A172 (cell line): ENCODE results near the gene FSTL1. TPM values are rescaled to one million over a fixed set of nuclear protein-coding genes. Genes with fewer than 3 reads are reported as not detected.

Experiments
- DNase-seq: peaks from one replicate; pipeline ENCODE4 v3.0.0-alpha.2; 2015; ENCODE audit warnings: low spot score
- total RNA-seq: library from RNA; depleted of rRNA; stranded (reverse); fragments of >200 nt; shearing (Covaris generic); gene quantifications from 2 replicates; pipeline ENCODE4 v1.2.3, GENCODE V29; 2014

The FSTL1 gene
- total RNA-seq, 1 experiment from 2014 or later = 812 TPM

GRCh38 chr3:120468635-120469295 lies 18.0 kb upstream of the FSTL1 start:
- no peak for DNase-seq

- DNase-seq = no peak
Measured at GRCh38 chr3:120462409-120462959, 11.7 kb upstream of the FSTL1 start.

GRCh38 chr3:120461416-120461815 lies 10.6 kb upstream of the FSTL1 start:
- DNase-seq = no peak

GRCh38 chr3:120460862-120461261 lies 10.1 kb upstream of the FSTL1 start:
- DNase-seq = no peak

- no peak for DNase-seq
Measured at GRCh38 chr3:120460181-120460790, 9.5 kb upstream of the FSTL1 start.

- no peak for DNase-seq
Measured at GRCh38 chr3:120459196-120459595, 8.4 kb upstream of the FSTL1 start.

GRCh38 chr3:120457827-120458226 lies 7.0 kb upstream of the FSTL1 start:
- no peak for DNase-seq

- no peak for DNase-seq
Measured at GRCh38 chr3:120454076-120454689, 3.4 kb upstream of the FSTL1 start.

- no peak for DNase-seq
Measured at GRCh38 chr3:120452816-120453215, 2.0 kb upstream of the FSTL1 start.

- DNase-seq = no peak
Measured at GRCh38 chr3:120451806-120452205, 1.0 kb upstream of the FSTL1 start.

GRCh38 chr3:120451272-120451761 lies 525 bp upstream of the FSTL1 start:
- DNase-seq = no peak

- DNase-seq = no peak
Measured at GRCh38 chr3:120449701-120450599, 842 bp downstream of the FSTL1 start.

- no peak for DNase-seq
Measured at GRCh38 chr3:120449251-120449650, 1.5 kb downstream of the FSTL1 start.

- DNase-seq = peak; percentile 79
Measured at GRCh38 chr3:120448756-120449155, 2.0 kb downstream of the FSTL1 start.

- DNase-seq = no peak
Measured at GRCh38 chr3:120446891-120447668, 3.7 kb downstream of the FSTL1 start.

GRCh38 chr3:120445654-120446053 lies 5.1 kb downstream of the FSTL1 start:
- DNase-seq = no peak

- DNase-seq = no peak
Measured at GRCh38 chr3:120443626-120444123, 7.1 kb downstream of the FSTL1 start.

- no peak for DNase-seq
Measured at GRCh38 chr3:120442975-120443517, 7.7 kb downstream of the FSTL1 start.

GRCh38 chr3:120441776-120442175 lies 9.0 kb downstream of the FSTL1 start:
- DNase-seq = no peak

- DNase-seq = no peak
Measured at GRCh38 chr3:120440762-120441161, 10.0 kb downstream of the FSTL1 start.
